Measurements from ENCODE around the gene NR3C2.

- TF ChIP-seq CTCF (IDR thresholded peaks at IDR 0.05) (no peak), POLR2A (IDR thresholded peaks at IDR 0.05) (no peak)
Measured at GRCh38 chr4:148227147-148227546, 215.1 kb downstream of the NR3C2 start.

Data from testis (tissue), 2 donors.